SKM-1 treated with dmso at 0.1 percent for 144 hours (cell line): Measurements from ENCODE around the gene TMEM247.
"Not testable (repeated sequence)": the region's sequence is repeated elsewhere in the genome, so short reads cannot be mapped to it uniquely, and the experiment has no call there.

ENCODE experiments used
- DNase-seq: peaks from one replicate; lab custom pipeline; 2025; ENCODE audit not compliant: unreplicated experiment; lab: John Stamatoyannopoulos, UW

TMEM247 gene

DNA sequence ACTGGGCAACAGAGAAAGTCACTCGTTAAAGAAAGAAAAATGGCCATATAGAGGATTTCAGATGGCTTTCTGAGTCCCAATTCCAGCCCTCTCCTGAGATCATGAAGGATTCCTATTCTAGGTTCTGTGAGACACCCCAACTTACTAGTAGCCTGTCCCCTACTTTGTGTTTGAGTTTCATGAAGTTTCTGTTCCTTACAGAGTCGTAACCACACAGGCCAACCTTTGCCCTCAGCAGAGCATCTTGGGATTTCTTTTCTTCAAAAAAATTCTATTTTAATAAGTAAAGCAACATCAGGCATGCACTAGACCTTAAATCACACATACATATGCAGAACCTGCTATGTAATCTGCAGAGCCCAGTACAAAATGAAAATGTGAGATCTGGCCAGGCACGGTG is 30.4 kb downstream of the TMEM247 start:
- DNase-seq, result no peak

DNA sequence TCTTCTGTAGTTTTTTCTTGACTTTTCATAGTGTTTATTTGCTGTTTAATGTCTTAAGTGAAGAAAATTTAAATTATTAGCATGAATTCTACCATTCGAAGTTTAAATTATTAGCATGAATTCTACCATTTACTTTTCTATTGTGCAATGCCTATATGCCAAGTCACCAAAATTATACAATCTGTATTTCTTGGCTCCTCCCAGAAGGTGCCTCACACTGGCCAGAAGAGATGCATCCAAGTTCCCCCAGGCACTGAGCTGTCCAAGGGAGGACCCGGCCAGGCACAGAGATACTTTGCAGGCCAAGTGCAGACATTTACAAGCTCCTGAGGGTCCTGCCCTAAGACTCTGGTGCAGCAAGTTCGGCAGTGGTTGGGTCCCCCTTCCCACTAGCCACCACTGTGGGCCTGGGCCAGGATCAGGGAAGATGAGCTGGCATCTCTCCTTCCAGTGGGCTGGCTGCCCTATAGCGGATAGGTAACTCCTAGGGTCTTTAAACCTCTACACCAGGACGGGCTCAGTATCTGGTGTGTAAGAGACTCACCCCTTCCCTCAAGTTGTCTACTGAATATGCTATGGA is 31.3 kb downstream of the TMEM247 start:
- DNase-seq, result no peak

DNA sequence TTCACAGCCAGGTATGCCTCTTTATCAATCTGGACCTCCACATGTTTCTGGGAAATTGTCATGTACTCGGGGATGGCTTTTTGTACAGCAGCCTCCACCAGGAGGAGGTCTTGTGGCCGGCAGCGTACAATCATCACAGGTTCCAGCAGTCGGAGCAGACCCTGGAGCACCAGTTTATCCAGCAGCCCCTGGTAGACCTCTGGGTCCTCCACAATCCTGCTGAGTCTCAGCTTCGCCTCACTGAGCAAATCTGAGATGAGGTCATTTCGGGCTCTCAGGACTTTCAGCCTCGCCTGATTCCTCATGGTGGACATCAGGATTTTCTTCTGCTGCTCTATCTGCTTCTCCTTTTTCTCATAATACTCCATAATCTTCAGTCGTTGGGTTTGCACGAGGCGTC is 32.8 kb downstream of the TMEM247 start:
- DNase-seq, result no peak

DNA sequence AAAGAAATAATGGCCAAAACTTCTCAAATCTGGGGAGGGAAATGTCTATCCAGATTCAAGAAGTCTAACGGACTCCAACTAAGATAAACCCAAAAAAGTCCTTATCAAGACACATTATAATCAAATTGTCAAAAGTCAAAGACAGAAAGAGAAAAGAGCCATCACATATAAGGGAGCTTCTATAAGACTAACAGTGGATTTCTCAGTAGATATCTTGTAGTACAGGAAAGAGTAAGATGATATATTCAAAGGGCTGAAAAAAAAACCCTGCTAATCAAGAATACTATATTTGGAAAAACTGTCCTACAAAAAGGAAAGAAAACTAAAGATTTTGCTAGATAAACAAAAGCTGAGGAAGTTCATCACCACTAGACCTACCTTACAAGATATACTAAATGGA is 35.4 kb downstream of the TMEM247 start:
- no peak for DNase-seq

DNA sequence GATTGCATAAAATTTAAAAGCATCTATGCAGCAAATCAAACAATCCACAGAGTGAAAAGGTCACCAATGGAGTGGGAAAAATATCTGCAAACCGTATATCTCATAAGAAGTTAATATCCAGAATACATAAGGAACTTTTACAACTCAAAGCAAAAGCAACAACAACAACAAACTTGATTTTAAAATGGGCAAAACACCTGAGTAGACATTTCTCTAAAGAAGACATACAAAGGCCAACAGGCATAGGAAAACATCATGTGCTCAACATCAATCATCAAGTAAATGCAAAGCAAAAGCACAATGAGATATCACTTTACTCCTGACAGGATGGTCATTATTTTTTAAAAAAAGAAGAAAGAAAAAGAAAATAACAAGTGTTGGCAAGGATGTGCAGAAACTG is 38.1 kb downstream of the TMEM247 start:
- DNase-seq, result no peak

DNA sequence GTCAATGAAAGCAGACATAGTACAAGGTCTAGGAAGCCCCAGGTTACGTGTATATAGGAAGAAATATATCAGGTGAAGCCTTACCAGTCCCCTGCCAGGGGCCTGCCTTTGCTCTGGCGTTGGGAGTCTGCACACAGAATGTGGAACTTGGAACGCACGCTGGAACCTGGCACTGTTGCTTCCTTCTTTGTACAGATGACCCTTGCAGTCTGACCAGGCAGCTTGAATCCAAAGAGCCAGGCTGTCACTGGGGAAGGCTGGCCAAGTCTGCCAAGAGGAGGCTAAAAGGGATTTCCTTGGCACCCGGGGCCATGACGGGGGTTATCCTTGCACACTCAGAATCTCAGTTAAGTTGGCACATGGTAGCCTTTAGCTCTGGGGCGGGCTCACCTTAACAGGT is 39.5 kb downstream of the TMEM247 start:
- no peak for DNase-seq

DNA sequence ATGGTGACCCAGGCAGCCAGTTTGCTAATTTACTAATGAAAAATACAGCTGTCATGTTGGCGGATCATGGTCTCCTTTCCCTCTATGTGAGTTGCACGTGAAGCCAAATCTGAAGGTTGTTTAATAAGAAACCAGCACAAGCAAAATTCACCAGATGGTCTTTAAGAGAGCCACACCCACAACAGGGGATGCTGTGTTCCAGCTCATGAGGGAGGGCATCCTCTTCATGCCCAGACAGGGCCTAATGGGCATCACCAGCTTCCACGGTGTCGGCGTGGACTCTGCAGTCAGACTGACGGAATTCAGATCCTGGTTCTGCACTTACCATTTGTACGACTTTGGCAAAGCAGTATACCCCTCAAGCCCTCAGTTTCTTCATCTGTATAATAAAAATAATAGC is 39.9 kb downstream of the TMEM247 start:
- no peak for DNase-seq

DNA sequence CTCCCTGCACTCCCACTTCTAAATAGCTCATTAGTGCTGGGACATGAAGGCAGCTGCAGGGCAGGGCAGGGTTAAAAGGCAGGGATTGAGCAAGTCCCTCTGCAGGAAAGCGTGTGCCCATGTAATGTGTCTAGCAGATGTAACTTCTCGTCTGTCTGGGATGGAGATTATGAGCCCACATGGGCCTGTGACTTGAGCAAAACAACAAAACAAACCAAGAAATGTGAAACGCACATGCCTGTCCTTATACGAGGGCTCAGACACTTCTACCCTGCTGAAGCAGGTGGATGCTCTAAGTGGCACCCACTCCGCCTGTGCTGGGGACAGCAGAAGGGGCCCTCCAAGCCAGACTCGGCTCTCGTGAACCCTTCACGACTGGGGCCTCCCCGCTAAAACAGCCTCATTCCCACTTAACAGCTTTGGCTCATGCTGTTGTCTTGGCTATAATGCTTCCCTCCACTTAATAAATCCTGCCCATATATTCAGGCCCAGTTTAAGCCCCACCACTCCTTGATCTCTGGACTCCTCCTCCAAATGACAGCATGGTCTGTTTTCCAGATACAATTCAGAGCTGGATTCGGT is 40.9 kb downstream of the TMEM247 start:
- no peak for DNase-seq

DNA sequence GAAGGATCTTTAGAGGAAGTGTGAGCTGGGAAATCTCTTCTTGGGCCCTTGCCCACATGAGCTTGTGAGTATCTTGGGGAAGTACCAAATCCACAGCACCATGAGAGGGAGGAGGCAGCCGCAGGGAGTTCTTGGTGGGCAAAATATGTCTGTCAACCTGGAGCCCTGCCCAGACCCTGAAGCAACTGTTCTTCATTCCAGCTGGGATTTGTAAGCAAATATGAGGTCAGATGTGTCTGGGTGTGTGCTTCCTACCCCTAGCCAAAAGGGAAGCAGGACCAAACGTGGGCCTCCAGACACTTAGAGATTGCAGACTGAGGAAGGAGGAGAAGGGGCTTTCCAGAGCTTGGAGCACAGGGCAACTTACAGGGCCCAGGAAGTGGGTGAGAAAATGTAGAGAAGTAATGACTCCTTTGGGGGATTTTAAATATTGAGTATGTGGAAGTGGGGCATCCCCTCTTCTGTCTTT is 41.9 kb downstream of the TMEM247 start:
- no peak for DNase-seq

DNA sequence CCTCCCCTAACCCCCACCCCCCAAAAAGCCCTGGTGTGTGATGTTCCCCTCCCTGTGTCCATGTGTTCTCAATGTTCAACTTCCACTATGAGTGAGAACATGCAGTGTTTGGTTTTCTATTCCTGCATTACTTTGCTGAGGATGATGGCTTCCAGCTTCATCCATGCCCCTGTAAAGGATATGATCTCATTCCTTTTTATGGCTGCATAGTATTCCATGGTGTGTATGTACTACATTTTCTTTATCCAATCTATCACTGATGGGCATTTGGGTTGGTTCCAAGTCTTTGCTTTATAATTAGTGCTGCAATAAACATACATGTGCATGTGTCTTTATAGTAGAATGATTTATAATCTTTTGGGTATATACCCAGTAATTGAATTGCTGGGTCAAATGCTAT is 43.0 kb downstream of the TMEM247 start:
- not testable (repeated sequence) for DNase-seq

DNA sequence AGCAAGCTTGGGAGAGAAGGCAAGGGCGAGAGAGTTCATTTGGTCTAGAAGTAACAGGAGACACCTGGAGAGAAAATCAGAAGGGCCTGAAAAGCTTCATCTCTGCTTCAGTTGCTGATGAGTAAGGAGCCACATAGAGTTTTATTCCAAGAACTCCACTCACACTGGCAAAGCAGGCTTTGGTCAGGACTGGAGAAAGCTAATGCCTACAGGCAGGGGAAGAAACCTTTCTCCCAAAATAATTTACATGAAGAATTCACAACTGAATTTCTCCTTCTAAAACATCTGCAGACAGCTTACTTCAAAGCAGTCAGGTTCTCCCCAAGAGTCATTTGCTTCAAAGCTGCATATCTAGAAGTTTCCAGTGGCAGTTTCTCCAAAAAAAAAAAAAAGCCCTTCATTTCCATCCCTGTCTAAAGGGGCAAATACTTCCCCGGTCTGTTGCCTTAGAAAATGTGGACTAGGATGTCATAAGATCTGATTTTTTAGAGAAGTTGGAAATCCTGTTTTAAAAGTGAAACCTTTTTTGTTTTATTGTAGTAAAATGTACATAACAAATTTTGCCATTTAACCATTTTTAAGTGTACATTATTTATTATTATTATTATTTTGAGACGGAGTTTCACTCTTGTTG is 46.3 kb downstream of the TMEM247 start:
- DNase-seq, result no peak

DNA sequence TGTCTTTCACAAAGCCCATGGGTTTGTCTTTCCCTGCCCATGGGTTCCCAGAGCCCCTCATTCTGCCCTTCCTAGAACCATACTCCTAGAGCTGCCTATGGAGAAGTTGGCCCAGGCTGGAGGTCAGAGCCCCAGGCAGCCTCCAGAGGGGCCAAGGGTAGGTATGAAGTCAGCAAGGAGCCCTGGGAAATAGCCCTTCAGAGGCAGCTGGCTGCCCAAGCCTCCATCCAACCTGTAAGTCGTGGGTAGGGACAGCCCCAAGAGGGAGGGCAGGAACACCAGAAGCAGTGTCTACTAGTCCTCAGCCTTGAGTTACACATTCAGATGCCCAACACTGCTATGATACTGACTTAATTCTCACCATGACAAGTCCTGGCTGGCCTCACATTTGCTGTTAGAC is 49.5 kb downstream of the TMEM247 start:
- DNase-seq, result no peak

DNA sequence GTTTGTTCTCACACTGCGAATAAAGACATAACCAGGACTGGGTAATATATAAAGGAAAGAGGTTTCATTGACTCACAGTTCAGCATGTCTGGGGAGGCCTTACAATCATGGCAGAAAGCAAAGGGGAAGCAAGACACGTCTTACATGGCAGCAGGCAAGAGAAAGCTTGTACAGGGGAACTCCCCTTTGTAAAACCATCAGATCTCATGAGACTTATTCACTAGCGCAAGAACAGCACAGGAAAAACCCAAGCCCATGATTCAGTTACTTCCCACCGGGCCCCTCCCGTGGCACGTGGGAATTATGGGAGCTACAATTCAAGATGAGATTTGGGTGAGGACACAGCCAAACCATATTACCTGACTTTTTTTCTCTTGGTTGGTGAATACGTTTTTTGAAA is 51.3 kb downstream of the TMEM247 start:
- no peak for DNase-seq

DNA sequence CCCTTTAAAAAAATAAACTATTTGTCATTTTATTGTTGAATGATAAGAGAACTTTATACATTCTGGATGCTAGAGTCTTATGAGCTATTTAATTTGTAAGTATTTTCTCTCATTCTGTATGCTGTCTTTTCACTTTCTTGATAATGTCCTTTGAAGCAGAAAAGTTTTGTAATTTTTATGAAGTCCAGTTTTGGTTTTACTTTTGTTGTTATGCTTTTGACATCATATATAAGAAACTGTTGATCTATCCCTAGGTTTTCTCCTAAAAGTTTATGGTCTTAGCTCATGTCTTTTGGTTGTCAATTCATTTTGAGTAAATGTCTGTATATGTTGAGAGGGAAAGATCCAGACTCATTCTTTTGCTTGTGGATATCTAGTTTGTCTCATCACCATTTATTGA is 52.5 kb downstream of the TMEM247 start:
- DNase-seq, result no peak
